Ovary (tissue), 3 donors: ENCODE measurements around the gene SPATA22.

Experiments
- EP300 ChIP-seq: sonication (generic); formaldehyde crosslinking; IDR thresholded peaks from one replicate; pipeline ENCODE4 v1.6.1; 2017; ENCODE audit warnings: antibody characterized with exemption
- POLR2A ChIP-seq: fragments of 450-650 bp; IDR thresholded peaks from one replicate; pipeline ENCODE4 v1.6.1; 2017; ENCODE audit warnings: antibody characterized with exemption, mild to moderate bottlenecking, moderate library complexity
- TF ChIP-seq, protein P1 (sequence below), 3 donors: fragments of 450-650 bp in 2 of 3; fragments of 200-600 bp in 1 of 3; IDR thresholded peaks; one replicate each; pipeline versions ENCODE4 v1.5.1 to v1.8.0; 2016 to 2022; ENCODE audit warnings: antibody characterized with exemption in 3 of 3, mild to moderate bottlenecking in 1 of 3
- donor health status: DM: no; HTN: no; CAD: no.

DNA sequence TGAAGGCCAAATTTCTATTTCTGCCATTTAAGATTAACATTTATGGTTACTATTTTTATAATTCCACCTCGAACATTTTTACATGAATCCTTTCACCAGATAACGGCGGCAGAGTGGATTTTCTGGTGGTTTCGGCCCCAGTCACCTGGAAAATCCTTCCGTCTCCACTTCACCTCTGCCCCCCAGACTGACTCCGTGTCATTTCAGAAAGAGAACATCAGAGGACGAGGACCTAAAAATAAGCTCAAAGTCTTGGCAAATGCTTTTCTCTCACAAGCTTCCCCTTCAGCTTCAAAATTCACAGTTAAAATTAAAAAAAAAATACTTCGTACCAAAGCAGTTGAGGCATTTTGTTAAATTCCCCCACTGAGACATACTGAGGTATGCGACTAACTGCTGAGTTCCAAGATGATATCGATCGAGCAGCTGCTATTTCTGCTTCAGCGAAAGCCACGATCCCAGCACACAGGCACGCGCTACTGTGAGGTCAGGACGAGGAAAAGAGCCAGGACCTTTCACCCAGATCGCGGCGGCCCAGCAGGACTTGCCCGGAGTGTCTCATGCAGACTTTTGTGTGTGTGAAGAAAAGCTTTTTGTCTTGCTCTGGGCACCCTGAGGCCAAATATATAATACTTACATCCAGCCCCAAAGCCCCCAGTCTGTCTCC is 41.0 kb upstream of the SPATA22 start:
- TF ChIP-seq, protein P1, sequence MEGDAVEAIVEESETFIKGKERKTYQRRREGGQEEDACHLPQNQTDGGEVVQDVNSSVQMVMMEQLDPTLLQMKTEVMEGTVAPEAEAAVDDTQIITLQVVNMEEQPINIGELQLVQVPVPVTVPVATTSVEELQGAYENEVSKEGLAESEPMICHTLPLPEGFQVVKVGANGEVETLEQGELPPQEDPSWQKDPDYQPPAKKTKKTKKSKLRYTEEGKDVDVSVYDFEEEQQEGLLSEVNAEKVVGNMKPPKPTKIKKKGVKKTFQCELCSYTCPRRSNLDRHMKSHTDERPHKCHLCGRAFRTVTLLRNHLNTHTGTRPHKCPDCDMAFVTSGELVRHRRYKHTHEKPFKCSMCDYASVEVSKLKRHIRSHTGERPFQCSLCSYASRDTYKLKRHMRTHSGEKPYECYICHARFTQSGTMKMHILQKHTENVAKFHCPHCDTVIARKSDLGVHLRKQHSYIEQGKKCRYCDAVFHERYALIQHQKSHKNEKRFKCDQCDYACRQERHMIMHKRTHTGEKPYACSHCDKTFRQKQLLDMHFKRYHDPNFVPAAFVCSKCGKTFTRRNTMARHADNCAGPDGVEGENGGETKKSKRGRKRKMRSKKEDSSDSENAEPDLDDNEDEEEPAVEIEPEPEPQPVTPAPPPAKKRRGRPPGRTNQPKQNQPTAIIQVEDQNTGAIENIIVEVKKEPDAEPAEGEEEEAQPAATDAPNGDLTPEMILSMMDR (IDR thresholded peaks at IDR 0.05), result no peak
- no peak for TF ChIP-seq EP300
- TF ChIP-seq POLR2A, result no peak
